Right lobe of liver (tissue), 6 donors: Measurements from ENCODE around the gene DIP2C. TPM values are rescaled to one million over a fixed set of nuclear protein-coding genes. Genes with fewer than 3 reads are reported as not detected.
A peak's percentile ranks its signal among the peaks of the same experiment; 100 is the strongest.

ENCODE experiments used
- ATAC-seq, 4 donors: fragments of 200-7000 bp; cut with Tn5 transposase; one replicate each; pipeline ENCODE4 v1.9.1; 2020; ENCODE audit warnings: mild to moderate bottlenecking in 4 of 4, moderate library complexity in 4 of 4
- DNase-seq, 3 donors: peaks; one replicate each; pipeline ENCODE4 v3.0.0-alpha.2; 2020
- H3K27ac ChIP-seq, 3 donors: fragments of 200-600 bp; one replicate each; pipeline ENCODE4 v1.8.0; 2022
- H3K27me3 ChIP-seq, 2 donors: fragments of 200-600 bp; one replicate each; pipeline ENCODE4 v1.8.0; 2022
- H3K36me3 ChIP-seq, 4 donors: fragments of 200-600 bp; sonication (generic) in 1 of 4; one replicate each; pipeline versions ENCODE4 v1.5.1 to v1.8.0; 2017 to 2022; ENCODE audit warnings: control low read depth in 1 of 4
- H3K4me1 ChIP-seq, 4 donors: fragments of 200-600 bp; sonication (generic) in 1 of 4; one replicate each; pipeline versions ENCODE4 v1.5.1 to v1.8.0; 2017 to 2022; ENCODE audit warnings: control low read depth in 1 of 4
- H3K4me3 ChIP-seq, 3 donors: fragments of 200-600 bp; one replicate each; pipeline ENCODE4 v1.8.0; 2022
- H3K9me3 ChIP-seq, 4 donors: fragments of 200-600 bp; sonication (generic) in 1 of 4; one replicate each; pipeline versions ENCODE4 v1.5.1 to v1.8.0; 2017 to 2022; ENCODE audit warnings: control low read depth in 1 of 4
- CTCF ChIP-seq, 4 donors: fragments of 200-600 bp in 3 of 4; fragments of 450-650 bp in 1 of 4; IDR thresholded peaks; one replicate each; pipeline versions ENCODE4 v1.5.1 to v1.8.0; 2016 to 2022; ENCODE audit warnings: antibody characterized with exemption in 4 of 4, mild to moderate bottlenecking in 2 of 4
- POLR2A ChIP-seq: fragments of 450-650 bp; IDR thresholded peaks from one replicate; pipeline ENCODE4 v1.6.1; 2017; ENCODE audit warnings: antibody characterized with exemption, mild to moderate bottlenecking
- WGBS: methylation state at CpG from one replicate; pipeline ENCODE4 v1.1.6; 2018; ENCODE audit warnings: low coverage, low lambda C conversion rate; ENCODE audit not compliant: insufficient coverage; ENCODE audit errors: missing lambda C conversion rate; 5-methylcytosine and 5-hydroxymethylcytosine counted together
- intact Hi-C, 2 donors: fragments of 100-400 bp; cut with DNase I; formaldehyde crosslinking; loops; one replicate each; pipeline versions ENCODE4 v1.11.2 to v1.14.1; 2022
- long read RNA-seq: library from polyadenylated mRNA; unstranded; transcript quantifications from one replicate; pipeline ENCODE4 v2.0.0, GENCODE V29; 2019
- total RNA-seq, 6 experiments: library from RNA; depleted of rRNA in 2 of 6; stranded (reverse); fragments of >200 nt in 2 of 6; fragmentation: NEBNext Ultra II Directional in 3 of 6; extraction: Animal tissue kit (Norgen Biotek cat#: 25700) in 3 of 6; gene quantifications; one replicate each; pipeline versions ENCODE4 v1.1.0 to v1.2.4, GENCODE V29; 2016 to 2023
- donor health status: DM: no; HTN: yes; CAD: no.
- donor health status: DM: no; HTN: no; CAD: no.
- donor health status: DM: no; HTN: no; CAD: no.
- donor health status: DM: no; HTN: yes; CAD: no.
- donor health status: DM: no; HTN: yes; CAD: no.

DIP2C gene
- 10 to 100 TPM in 5 of 6 experiments, 1 to 10 TPM in 1; 8.0 to 13.5 (median 11.7) TPM for total RNA-seq
- long read RNA-seq, partial matches to known transcripts, result 2 of 3 reads
- long read RNA-seq, other reads (novel, unspliced or antisense), result 1 of 3 reads

- H3K36me3 ChIP-seq, result no peaks in the 10 kb centered on the region
- H3K27me3 ChIP-seq, result no peaks in the 10 kb centered on the region
- peak within 1 kb of the TSS; percentile 59 to 74 (median 65) for H3K4me3 ChIP-seq
- ATAC-seq (peak; percentile 86 to 92 (median 88)), DNase-seq (peak; percentile 82 to 86 (median 84))
- intact Hi-C loops, result no loop called here
- H3K27ac ChIP-seq, result peak within 1 kb of the TSS; percentile 77 to 93 (median 90)
- peaks cover 0 to 5% (median 3%) of the 10 kb centered on the region in 4 donors for H3K4me1 ChIP-seq
- 0% methylated on average over 20 of the region's 137 CpGs for WGBS
- no peaks in the 10 kb centered on the region for H3K9me3 ChIP-seq
- TF ChIP-seq POLR2A (peak; percentile 60), CTCF (IDR thresholded peaks at IDR 0.05) (no peak)
Observed at GRCh38 chr10:689452-690371, at the start of gene DIP2C. TSS of gene DIP2C (minus strand) at chr10:689668. CDS start at chr10:689578, 90 bp downstream.

GRCh38 chr10:734481-734880 is 45.0 kb upstream of the DIP2C start:
- ATAC-seq (no peak), DNase-seq (no peak)
- H3K4me3 ChIP-seq, result no peak overlapping the region
- H3K36me3 ChIP-seq, result no peaks in the 10 kb centered on the region
- TF ChIP-seq POLR2A, result no peak
- no peak for TF ChIP-seq CTCF (IDR thresholded peaks at IDR 0.05)
- no peaks in the 10 kb centered on the region for H3K27me3 ChIP-seq
- no peak overlapping the region for H3K27ac ChIP-seq
- WGBS, result 33% methylated on average over 3 of the region's 3 CpGs
- intact Hi-C loops, result no loop called here
- no peaks in the 10 kb centered on the region for H3K4me1 ChIP-seq
- no peaks in the 10 kb centered on the region for H3K9me3 ChIP-seq

GRCh38 chr10:733086-733485 is 43.6 kb upstream of the DIP2C start:
- H3K36me3 ChIP-seq, result no peaks in the 10 kb centered on the region
- H3K27me3 ChIP-seq, result no peaks in the 10 kb centered on the region
- H3K4me3 ChIP-seq, result no peak overlapping the region
- H3K4me1 ChIP-seq, result no peaks in the 10 kb centered on the region
- WGBS, result 66% methylated on average over 9 of the region's 9 CpGs
- ATAC-seq, result no peak
- intact Hi-C loops, result no loop called here
- H3K9me3 ChIP-seq, result no peaks in the 10 kb centered on the region
- no peak overlapping the region for H3K27ac ChIP-seq
- DNase-seq, result no peak
- TF ChIP-seq POLR2A (no peak), CTCF (IDR thresholded peaks at IDR 0.05) (no peak)

- Histone ChIP-seq H3K4me3 (no peak overlapping the region), H3K27ac (no peak overlapping the region), H3K36me3 (no peaks in the 10 kb centered on the region), H3K27me3 (no peaks in the 10 kb centered on the region), H3K4me1 (no peaks in the 10 kb centered on the region), H3K9me3 (no peaks in the 10 kb centered on the region)
- ATAC-seq (no peak), DNase-seq (no peak)
- intact Hi-C loops, result no loop called here
- TF ChIP-seq CTCF (IDR thresholded peaks at IDR 0.05) (no peak), POLR2A (no peak)
- whole genome bisulfite sequencing, result 65% methylated on average over 7 of the region's 8 CpGs
Observed at GRCh38 chr10:729213-729612, 39.7 kb upstream of the DIP2C start.
